A673 (cell line): Measurements from ENCODE around the gene TAF1L. TPM values are rescaled to one million over a fixed set of nuclear protein-coding genes. Genes with fewer than 3 reads are reported as not detected.

Experiments
- total RNA-seq: library from RNA; stranded (reverse); gene quantifications from 2 replicates; pipeline ENCODE4 v1.2.3, GENCODE V29; 2021

TAF1L gene
- total RNA-seq, 1 experiment from 2014 or later: not detected

Other genes with a start within 250 kb of the TAF1L start
- gene RIGI, start 109.5 kb downstream of the TAF1L start, total RNA-seq: 5.9 and 7.4 TPM in 2 replicates
- gene SMIM27, start 83.3 kb downstream of the TAF1L start, total RNA-seq: 6.5 and 7.6 TPM in 2 replicates
- gene TOPORS, start 83.1 kb downstream of the TAF1L start, total RNA-seq: 25.3 and 26.8 TPM in 2 replicates
- 77.5 and 82.6 TPM in 2 replicates for gene NDUFB6, start 62.5 kb downstream of the TAF1L start, total RNA-seq
- not detected in 2 replicates for gene TMEM215, start 147.9 kb upstream of the TAF1L start, total RNA-seq